OCI-M2 (cell line): ENCODE data around the gene TRIM56.
"Not testable (repeated sequence)": the region's sequence is repeated elsewhere in the genome, so short reads cannot be mapped to it uniquely, and the experiment has no call there.

ENCODE experiments used
- DNase-seq: peaks from one replicate; lab custom pipeline; 2025; ENCODE audit not compliant: unreplicated experiment; lab: John Stamatoyannopoulos, UW

The TRIM56 gene

GRCh38 chr7:101132626-101133600 is 47.6 kb downstream of the TRIM56 start:
- DNase-seq, result not testable (repeated sequence)

DNA sequence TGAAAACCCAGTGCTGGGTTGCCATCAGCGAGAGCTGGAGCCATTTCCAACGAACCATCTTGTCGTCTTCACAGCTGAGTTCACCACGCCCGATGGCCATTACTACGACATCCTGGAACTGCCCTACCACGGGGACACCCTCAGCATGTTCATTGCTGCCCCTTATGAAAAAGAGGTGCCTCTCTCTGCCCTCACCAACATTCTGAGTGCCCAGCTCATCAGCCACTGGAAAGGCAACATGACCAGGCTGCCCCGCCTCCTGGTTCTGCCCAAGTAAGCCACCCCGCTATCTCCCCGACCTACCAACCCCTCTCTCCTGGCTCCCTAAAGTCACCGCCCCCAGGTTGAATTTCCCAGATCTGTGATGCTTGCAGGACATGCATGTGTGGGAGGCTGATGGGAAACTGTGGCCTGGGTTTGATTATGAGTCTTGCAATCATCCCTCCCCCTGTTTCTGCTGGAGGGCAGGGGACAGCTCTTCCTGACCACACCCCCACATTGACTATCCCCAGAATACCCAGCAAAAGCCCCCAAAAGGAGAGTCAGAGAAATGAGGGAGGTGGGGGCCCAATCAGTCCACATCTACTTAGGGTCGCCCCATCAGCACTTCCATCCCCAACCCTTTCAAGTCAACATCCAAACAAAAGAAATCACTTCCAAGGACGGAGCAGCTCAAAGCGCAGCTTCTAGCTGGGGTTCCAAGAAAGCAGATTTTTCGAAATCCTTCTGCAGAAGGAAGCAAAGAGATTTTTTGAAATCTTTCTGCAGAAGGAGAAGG is 48.5 kb downstream of the TRIM56 start:
- DNase-seq, result no peak

GRCh38 chr7:101134399-101134980 is 49.2 kb downstream of the TRIM56 start:
- DNase-seq, result no peak

GRCh38 chr7:101137651-101138212 is 52.5 kb downstream of the TRIM56 start:
- no peak for DNase-seq

- peak; percentile 60 for DNase-seq
These were observed 53.1 kb downstream of the TRIM56 start for GRCh38 chr7:101138213-101138870.

DNA sequence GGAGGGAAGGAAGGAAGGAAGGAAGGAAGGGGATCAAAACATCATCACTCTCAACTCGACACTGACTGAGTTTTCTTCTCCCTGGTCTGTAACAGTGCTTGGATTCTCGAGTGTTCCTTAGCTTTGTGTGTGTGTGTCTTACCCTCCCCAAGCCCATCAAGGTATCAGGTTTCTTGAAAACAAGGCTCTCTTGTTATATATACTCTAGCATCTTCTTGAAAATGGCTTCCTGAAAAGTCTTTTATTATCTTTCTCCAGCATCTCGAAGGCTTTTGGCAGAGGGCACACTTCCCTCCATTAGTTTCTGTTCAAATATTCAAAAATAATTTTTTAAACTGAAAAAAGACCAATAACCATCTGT is 55.0 kb downstream of the TRIM56 start:
- no peak for DNase-seq

DNA sequence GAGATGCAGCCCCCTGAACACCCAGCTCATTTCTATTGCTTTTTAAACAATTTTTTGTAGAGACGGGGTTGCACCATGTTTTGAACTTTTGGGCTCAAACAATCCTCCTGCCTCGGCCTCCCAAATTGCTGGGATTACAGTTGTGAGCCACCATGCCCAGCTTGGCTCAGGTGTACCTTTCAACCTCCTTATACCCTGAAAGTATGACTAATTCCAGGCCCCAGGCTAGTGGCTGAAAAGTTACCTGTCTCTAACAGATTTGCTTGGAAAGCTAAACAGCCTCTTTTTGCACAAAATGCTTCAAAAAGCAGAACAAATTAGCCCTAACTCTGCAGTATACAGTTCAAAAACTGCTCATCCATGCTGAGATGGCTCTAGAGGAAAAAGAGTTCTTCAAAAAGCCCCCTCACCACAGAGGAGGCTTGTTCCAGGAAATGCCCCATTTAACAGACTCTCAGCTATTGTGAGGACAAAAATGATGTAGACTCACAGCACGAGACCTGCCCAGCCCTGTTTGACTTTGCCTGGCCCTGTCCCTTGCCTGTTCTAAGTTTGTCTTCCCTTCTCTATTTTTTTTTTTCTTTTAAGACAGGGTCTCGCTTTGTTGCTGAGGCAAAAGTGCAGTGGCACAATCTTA is 55.6 kb downstream of the TRIM56 start:
- no peak for DNase-seq
